ENCODE results near the gene VASN. TPM values are rescaled to one million over a fixed set of nuclear protein-coding genes. Genes with fewer than 3 reads are reported as not detected.
A peak's percentile ranks its signal among the peaks of the same experiment; 100 is the strongest.

VASN gene
- total RNA-seq, 1 donor from 2014 or later, result 62.7 TPM

DNA sequence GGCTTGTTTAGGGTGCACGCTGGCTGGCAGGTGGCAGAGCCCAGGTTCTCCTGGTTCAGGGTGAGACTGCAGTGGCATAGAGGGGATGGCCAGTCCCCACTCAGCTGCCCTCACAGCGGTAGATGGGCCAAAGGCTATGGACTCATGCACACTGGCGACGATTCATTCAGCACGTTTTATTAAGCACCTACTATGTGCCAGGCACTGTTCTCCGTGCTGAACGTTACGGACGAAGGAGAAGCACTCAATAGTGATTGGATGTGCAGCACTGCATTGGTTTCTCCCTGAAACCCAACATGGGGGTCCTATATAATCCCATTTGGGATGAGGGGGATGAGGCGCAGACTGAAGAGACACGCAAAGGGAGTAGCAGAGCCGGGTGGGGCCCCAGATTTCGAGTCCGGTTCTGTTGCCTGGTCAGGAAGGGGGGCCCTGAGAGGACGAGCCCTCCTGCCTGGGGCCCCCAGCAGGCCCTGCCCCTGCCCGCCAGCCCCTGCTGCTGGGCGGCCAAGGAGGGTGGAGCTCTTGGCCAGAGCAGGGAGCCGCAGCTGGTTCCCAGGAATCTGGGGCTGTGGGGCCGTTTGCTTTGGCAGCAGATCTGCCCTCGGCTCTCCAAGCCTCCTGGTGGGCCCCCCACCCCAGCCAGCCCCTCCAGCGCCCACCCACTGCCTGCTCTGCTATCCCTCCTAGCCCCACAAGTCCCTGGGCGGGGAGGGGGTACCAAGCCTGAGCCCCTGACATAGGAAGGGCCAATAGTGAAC is 47.0 kb upstream of the VASN start:
- Mint-ChIP-seq H3K4me3 (ENCODE audit: unreplicated experiment) (peak overlapping the region; percentile 40), H3K9me3 (ENCODE audit: unreplicated experiment) (no peaks in the 10 kb centered on the region), H3K4me1 (ENCODE audit: unreplicated experiment) (peaks cover 57% of the 10 kb centered on the region), H3K36me3 (ENCODE audit: unreplicated experiment) (no peaks in the 10 kb centered on the region), H3K27ac (ENCODE audit: unreplicated experiment) (peak overlapping the region; percentile 70), H3K27me3 (ENCODE audit: unreplicated experiment) (no peaks in the 10 kb centered on the region)
- DNase-seq (ENCODE audit: extremely low spot score, unreplicated experiment), result no peak
- TF ChIP-seq, protein P1, sequence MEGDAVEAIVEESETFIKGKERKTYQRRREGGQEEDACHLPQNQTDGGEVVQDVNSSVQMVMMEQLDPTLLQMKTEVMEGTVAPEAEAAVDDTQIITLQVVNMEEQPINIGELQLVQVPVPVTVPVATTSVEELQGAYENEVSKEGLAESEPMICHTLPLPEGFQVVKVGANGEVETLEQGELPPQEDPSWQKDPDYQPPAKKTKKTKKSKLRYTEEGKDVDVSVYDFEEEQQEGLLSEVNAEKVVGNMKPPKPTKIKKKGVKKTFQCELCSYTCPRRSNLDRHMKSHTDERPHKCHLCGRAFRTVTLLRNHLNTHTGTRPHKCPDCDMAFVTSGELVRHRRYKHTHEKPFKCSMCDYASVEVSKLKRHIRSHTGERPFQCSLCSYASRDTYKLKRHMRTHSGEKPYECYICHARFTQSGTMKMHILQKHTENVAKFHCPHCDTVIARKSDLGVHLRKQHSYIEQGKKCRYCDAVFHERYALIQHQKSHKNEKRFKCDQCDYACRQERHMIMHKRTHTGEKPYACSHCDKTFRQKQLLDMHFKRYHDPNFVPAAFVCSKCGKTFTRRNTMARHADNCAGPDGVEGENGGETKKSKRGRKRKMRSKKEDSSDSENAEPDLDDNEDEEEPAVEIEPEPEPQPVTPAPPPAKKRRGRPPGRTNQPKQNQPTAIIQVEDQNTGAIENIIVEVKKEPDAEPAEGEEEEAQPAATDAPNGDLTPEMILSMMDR (IDR thresholded peaks at IDR 0.05), result no peak

DNA sequence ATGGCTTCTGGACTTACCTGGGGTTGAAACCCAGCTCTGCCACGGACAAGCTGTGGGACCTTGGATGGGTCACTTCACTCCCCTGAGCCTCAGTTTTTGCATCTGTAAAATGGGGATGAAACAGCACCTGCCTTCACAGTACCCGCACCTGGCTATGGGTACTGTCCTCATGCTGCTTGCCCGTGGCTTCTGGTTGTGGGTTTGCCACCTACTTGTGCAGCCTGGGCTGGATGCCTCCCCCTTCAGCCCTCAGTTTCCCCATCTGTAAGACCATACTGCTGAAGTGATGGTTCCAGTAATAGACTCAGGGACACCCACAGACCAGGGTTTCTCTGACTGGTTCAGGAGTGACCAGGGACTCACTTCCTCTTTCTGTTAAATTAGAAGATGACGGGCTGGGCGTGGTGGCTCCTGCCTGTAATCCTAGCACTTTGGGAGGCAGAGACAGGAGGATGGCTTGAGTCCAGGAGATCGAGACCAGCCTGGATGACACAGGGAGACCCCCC is 46.3 kb upstream of the VASN start:
- H3K27ac Mint-ChIP-seq (ENCODE audit: unreplicated experiment), result no peak overlapping the region
- no peak for DNase-seq (ENCODE audit: extremely low spot score, unreplicated experiment)
- no peak overlapping the region for H3K4me3 Mint-ChIP-seq (ENCODE audit: unreplicated experiment)
- H3K36me3 Mint-ChIP-seq (ENCODE audit: unreplicated experiment), result no peaks in the 10 kb centered on the region
- no peaks in the 10 kb centered on the region for H3K27me3 Mint-ChIP-seq (ENCODE audit: unreplicated experiment)
- TF ChIP-seq, protein P1 (IDR thresholded peaks at IDR 0.05), result no peak
- no peaks in the 10 kb centered on the region for H3K9me3 Mint-ChIP-seq (ENCODE audit: unreplicated experiment)
- peaks cover 56% of the 10 kb centered on the region for H3K4me1 Mint-ChIP-seq (ENCODE audit: unreplicated experiment)

DNA sequence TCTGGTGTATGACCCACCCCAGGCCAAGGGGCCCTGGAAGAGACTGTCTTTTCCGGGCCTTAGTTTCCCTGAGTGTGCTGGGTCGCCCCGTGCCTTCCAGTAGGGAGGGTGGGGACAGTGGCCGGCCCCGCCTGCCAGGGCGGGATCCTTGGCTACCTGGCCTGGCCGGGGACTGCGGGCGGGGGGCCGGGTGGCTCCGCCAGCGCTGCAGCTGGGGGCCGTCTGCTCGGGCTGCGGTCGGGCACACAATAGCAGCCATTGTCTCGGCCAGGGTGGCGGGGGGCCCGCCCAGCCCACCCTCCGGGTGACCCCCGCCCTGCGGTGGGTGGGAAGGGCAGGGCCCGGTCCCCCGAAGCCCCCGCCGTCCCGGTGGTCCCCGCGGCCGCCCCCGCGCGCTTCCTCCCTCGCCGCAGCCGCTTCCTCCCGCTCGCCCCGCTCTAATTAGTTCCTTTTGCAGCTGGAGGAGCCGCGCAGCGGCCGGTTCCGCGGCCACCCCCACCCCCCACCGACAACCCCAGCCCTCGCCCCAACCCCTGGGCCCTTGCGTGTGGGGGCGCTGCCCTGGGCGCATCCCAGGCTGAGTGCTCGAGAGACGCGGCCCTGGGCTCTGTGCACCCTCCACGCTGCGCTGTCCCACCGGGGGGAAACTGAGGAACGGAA is 44.1 kb upstream of the VASN start:
- Mint-ChIP-seq H3K9me3 (ENCODE audit: unreplicated experiment) (no peaks in the 10 kb centered on the region), H3K4me1 (ENCODE audit: unreplicated experiment) (peaks cover 44% of the 10 kb centered on the region), H3K27me3 (ENCODE audit: unreplicated experiment) (no peaks in the 10 kb centered on the region), H3K27ac (ENCODE audit: unreplicated experiment) (no peak overlapping the region), H3K4me3 (ENCODE audit: unreplicated experiment) (no peak overlapping the region), H3K36me3 (ENCODE audit: unreplicated experiment) (no peaks in the 10 kb centered on the region)
- DNase-seq (ENCODE audit: extremely low spot score, unreplicated experiment), result no peak
- TF ChIP-seq, protein P1 (IDR thresholded peaks at IDR 0.05), result no peak

DNA sequence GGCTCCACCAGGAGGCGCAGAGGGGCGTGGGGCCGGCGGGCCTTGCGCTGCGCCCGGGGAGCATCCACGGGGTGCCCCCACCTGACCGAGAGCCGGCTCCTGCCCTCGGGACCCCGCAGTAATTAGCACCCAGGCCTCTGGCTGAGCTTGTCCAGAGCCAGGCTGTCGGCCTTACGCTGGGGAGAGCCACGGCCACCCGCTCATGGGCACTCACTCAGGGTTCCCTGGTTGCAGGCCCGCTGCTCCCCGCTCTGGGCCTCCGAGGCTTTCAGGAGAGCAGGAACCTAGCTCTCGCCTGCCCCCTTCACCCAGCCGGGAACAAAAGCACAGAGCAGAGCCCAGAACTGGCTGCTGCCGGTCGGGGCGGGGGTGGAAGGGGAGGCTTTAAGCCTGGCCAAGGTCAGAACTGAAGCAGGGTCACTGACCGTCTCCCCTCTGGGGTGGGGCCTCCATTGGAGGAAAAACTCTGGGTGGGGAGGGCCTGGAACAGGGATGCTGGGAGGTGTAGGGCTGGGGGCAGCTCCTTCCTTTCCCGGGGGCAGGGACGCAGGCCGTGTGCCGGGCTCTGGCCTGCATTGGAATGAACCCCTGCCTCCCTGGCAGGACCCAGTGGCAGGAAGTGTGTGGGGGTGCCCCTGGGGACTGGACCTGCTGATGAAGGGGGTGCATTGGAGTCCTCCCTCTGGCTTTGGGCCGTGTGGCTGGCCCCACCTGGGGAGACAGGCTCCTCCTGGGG is 43.4 kb upstream of the VASN start:
- Mint-ChIP-seq H3K9me3 (ENCODE audit: unreplicated experiment) (no peaks in the 10 kb centered on the region), H3K36me3 (ENCODE audit: unreplicated experiment) (no peaks in the 10 kb centered on the region), H3K4me1 (ENCODE audit: unreplicated experiment) (peaks cover 44% of the 10 kb centered on the region), H3K27me3 (ENCODE audit: unreplicated experiment) (no peaks in the 10 kb centered on the region), H3K4me3 (ENCODE audit: unreplicated experiment) (peak overlapping the region; percentile 38), H3K27ac (ENCODE audit: unreplicated experiment) (peak overlapping the region; percentile 87)
- DNase-seq (ENCODE audit: extremely low spot score, unreplicated experiment), result no peak
- TF ChIP-seq, protein P1 (IDR thresholded peaks at IDR 0.05), result peak; percentile 63

Measured in osteocyte (in vitro differentiated cells).